IPS-15b (cell line): Measurements from ENCODE around the gene RGS7.
"Not testable (repeated sequence)": the region's sequence is repeated elsewhere in the genome, so short reads cannot be mapped to it uniquely, and the experiment has no call there.

Experiments used
- H3K27me3 ChIP-seq: one replicate; pipeline ENCODE4 v1.6.1; 2013; ENCODE audit warnings: low read length; ENCODE audit not compliant: control insufficient read depth, insufficient read depth
- H3K36me3 ChIP-seq: one replicate; pipeline ENCODE4 v1.6.1; 2013; ENCODE audit warnings: low read length; ENCODE audit not compliant: control insufficient read depth, insufficient read depth
- H3K4me1 ChIP-seq: one replicate; pipeline ENCODE4 v1.6.1; 2013; ENCODE audit warnings: mild to moderate bottlenecking, low read length; ENCODE audit not compliant: control insufficient read depth, insufficient read depth
- H3K4me3 ChIP-seq: one replicate; pipeline ENCODE4 v1.5.1; 2013; ENCODE audit warnings: low read depth, low read length
- H3K9ac ChIP-seq: one replicate; pipeline ENCODE4 v1.6.1; 2013; ENCODE audit warnings: low read depth, mild to moderate bottlenecking, low read length
- H3K9me3 ChIP-seq: one replicate; pipeline ENCODE4 v1.6.1; 2013; ENCODE audit warnings: mild to moderate bottlenecking, low read length; ENCODE audit not compliant: control insufficient read depth, insufficient read depth

RGS7 gene

GRCh38 chr1:240888039-240888786, 468.8 kb downstream of the RGS7 start:
- H3K27me3 ChIP-seq = no peaks in the 10 kb centered on the region
- no peak overlapping the region for H3K4me3 ChIP-seq
- no peaks in the 10 kb centered on the region for H3K36me3 ChIP-seq
- no peaks in the 10 kb centered on the region for H3K9me3 ChIP-seq
- no peak overlapping the region for H3K9ac ChIP-seq
- H3K4me1 ChIP-seq = no peaks in the 10 kb centered on the region

- H3K27me3 ChIP-seq = no peaks in the 10 kb centered on the region
- no peaks in the 10 kb centered on the region for H3K4me1 ChIP-seq
- H3K9ac ChIP-seq = no peak overlapping the region
Observed at GRCh38 chr1:240883490-240883889, 473.5 kb downstream of the RGS7 start.

GRCh38 chr1:240882656-240883308, 474.2 kb downstream of the RGS7 start:
- not testable (repeated sequence) for H3K36me3 ChIP-seq, H3K27me3 ChIP-seq, H3K9ac ChIP-seq, H3K9me3 ChIP-seq, H3K4me1 ChIP-seq, H3K4me3 ChIP-seq

More at GRCh38 chr1:240883490-240883889, 473.5 kb downstream of the RGS7 start:
- Histone ChIP-seq H3K4me3 (no peak overlapping the region), H3K9me3 (no peaks in the 10 kb centered on the region), H3K36me3 (no peaks in the 10 kb centered on the region)

DNA sequence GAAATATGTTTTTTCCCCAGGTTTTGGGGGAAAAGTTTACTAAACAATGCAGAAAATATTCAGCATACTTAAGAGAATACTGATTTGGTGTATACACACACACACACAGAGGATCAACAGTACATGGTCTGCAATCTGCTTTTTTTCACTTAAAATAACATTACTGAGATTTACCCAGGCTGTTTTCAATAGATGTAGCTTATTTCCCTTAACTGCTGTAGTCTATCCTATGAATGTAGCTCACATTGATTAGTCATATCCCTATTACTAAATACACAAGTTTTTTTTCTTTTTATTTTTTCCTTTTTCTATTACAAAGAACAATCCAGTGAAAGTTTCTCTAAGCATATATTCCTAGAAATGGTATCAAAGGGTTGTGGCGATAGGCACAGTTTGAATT, 478.4 kb downstream of the RGS7 start:
- Histone ChIP-seq H3K9ac (no peak overlapping the region), H3K9me3 (no peaks in the 10 kb centered on the region), H3K36me3 (no peaks in the 10 kb centered on the region), H3K4me3 (no peak overlapping the region), H3K4me1 (no peaks in the 10 kb centered on the region), H3K27me3 (no peaks in the 10 kb centered on the region)

- Histone ChIP-seq H3K27me3 (no peaks in the 10 kb centered on the region), H3K36me3 (no peaks in the 10 kb centered on the region), H3K4me1 (no peaks in the 10 kb centered on the region), H3K4me3 (no peak overlapping the region), H3K9ac (no peak overlapping the region), H3K9me3 (no peaks in the 10 kb centered on the region)
Observed at GRCh38 chr1:240877605-240878004, 479.4 kb downstream of the RGS7 start.

- no peaks in the 10 kb centered on the region for H3K4me1 ChIP-seq
- H3K27me3 ChIP-seq = no peaks in the 10 kb centered on the region
- H3K4me3 ChIP-seq = no peak overlapping the region
- no peaks in the 10 kb centered on the region for H3K9me3 ChIP-seq
- H3K9ac ChIP-seq = no peak overlapping the region
- no peaks in the 10 kb centered on the region for H3K36me3 ChIP-seq
Observed at GRCh38 chr1:240876071-240876470, 480.9 kb downstream of the RGS7 start.

DNA sequence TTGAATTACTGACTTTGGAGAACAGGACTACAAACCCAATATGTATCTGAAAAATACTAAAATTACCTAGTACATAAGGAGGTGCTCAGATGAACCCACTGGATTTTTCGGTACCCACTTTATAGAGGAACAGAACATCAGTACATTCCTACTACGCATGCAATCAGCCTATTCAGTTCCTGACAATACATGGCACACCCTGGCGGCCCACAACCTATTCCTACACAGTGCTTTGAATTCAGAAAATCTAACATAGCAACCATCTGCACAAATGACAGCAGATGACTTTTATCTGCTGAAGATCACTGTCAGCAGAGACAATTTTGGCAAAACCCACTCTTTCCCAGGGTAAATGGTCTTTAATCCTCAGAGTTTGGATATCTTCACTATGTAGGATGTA, 487.9 kb downstream of the RGS7 start:
- no peaks in the 10 kb centered on the region for H3K27me3 ChIP-seq
- H3K4me1 ChIP-seq = no peaks in the 10 kb centered on the region
- no peak overlapping the region for H3K4me3 ChIP-seq
- H3K9me3 ChIP-seq = no peaks in the 10 kb centered on the region
- H3K36me3 ChIP-seq = no peaks in the 10 kb centered on the region
- no peak overlapping the region for H3K9ac ChIP-seq

DNA sequence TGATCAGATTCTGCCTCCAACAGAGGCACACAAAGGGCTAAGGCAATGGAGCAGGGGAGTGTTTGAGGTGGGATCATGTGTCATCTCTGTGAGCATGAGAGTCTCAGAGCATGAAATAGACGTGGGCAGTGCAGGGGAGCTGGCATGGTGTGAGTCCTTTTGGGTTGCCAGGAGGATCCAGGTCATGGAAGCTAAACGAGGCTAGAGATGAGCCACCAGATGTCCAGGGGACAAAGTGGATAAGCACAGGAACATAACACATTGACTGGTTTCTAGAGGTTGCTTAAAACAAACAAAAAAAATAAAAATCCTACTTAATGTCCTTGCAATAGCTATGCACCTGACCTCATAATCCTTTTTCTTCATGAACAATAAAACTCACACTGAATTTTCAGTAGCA, 490.3 kb downstream of the RGS7 start:
- Histone ChIP-seq H3K4me1 (no peaks in the 10 kb centered on the region), H3K27me3 (no peaks in the 10 kb centered on the region), H3K4me3 (no peak overlapping the region), H3K9ac (no peak overlapping the region), H3K9me3 (no peaks in the 10 kb centered on the region), H3K36me3 (no peaks in the 10 kb centered on the region)

DNA sequence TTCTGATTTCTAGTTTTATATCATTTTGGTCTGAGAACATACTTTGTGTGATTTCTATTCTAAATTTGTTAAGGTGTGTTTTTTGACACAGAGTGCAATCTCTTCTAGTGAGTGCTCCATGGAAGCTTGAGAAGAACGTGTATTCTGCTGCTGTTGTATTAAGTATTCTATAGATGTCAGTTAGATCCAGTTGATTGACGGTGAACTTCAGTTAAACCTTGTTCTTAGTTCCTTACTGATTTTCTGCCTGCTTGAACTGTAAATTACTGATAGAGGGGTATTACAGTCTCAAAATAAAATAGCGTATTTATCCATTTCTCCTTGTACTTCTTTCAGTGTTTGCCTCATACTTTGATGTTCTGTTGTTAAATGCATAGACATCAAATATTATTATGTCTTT, 497.0 kb downstream of the RGS7 start:
- H3K9ac ChIP-seq = no peak overlapping the region
- H3K36me3 ChIP-seq = no peaks in the 10 kb centered on the region
- H3K4me3 ChIP-seq = no peak overlapping the region
- H3K9me3 ChIP-seq = no peaks in the 10 kb centered on the region
- H3K4me1 ChIP-seq = no peaks in the 10 kb centered on the region
- H3K27me3 ChIP-seq = no peaks in the 10 kb centered on the region

GRCh38 chr1:240854367-240854766, 502.6 kb downstream of the RGS7 start:
- H3K36me3 ChIP-seq = no peaks in the 10 kb centered on the region
- no peaks in the 10 kb centered on the region for H3K4me1 ChIP-seq
- H3K4me3 ChIP-seq = no peak overlapping the region
- H3K27me3 ChIP-seq = no peaks in the 10 kb centered on the region
- no peaks in the 10 kb centered on the region for H3K9me3 ChIP-seq
- H3K9ac ChIP-seq = no peak overlapping the region

DNA sequence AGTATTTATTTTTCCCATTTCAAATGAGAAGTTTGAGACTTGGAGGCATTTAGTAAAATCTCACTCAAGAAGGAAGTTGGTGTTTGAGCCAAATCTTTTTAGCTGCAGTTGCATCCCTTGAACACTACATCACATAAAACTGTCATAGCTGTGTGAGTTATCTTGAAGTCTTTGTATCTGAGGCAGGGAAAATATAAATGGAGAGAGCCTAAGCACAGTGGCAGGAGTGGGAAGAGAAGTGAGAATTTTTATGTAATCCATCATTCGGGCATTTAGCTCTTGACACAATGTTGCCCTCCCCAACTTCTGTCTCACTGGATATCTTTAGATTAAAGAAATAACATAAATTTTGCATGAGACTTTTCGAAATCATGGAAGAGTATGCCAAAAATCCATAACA, 509.7 kb downstream of the RGS7 start:
- Histone ChIP-seq H3K36me3 (no peaks in the 10 kb centered on the region), H3K4me1 (no peaks in the 10 kb centered on the region), H3K4me3 (no peak overlapping the region), H3K9ac (no peak overlapping the region), H3K9me3 (no peaks in the 10 kb centered on the region), H3K27me3 (no peaks in the 10 kb centered on the region)

DNA sequence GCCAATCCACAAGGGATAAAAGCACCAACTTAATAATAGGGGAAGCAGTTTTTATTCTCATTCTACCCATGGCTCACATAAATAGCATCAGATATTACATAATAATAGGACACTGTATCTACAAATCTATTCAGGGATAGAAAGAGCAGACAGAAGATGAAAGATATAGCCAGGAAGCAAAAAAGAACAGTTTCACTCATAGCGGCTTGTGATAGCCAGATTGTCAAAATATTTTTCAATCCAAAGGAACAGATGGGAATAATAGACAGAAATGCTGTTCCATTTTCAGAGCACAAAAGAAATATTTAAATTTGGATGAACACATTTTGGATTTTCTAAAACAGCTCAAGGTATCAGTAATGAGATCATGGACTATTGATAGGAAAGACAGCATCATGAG, 512.5 kb downstream of the RGS7 start:
- Histone ChIP-seq H3K4me3 (no peak overlapping the region), H3K36me3 (no peaks in the 10 kb centered on the region), H3K4me1 (no peaks in the 10 kb centered on the region), H3K9ac (no peak overlapping the region), H3K9me3 (no peaks in the 10 kb centered on the region), H3K27me3 (no peaks in the 10 kb centered on the region)
